NCI-H1105 treated with DMSO at 0.1 percent for 48 hours (cell line): ENCODE measurements around the gene FKBP4.

Source experiments
- DNase-seq: peaks from one replicate; lab custom pipeline; 2025; lab: John Stamatoyannopoulos, UW

The FKBP4 gene

GRCh38 chr12:2783936-2784600, 10.7 kb upstream of the FKBP4 start:
- DNase-seq: peak; percentile 71

GRCh38 chr12:2785017-2785416, 9.8 kb upstream of the FKBP4 start:
- DNase-seq: no peak

GRCh38 chr12:2791089-2791488, 3.7 kb upstream of the FKBP4 start:
- DNase-seq: no peak

DNA sequence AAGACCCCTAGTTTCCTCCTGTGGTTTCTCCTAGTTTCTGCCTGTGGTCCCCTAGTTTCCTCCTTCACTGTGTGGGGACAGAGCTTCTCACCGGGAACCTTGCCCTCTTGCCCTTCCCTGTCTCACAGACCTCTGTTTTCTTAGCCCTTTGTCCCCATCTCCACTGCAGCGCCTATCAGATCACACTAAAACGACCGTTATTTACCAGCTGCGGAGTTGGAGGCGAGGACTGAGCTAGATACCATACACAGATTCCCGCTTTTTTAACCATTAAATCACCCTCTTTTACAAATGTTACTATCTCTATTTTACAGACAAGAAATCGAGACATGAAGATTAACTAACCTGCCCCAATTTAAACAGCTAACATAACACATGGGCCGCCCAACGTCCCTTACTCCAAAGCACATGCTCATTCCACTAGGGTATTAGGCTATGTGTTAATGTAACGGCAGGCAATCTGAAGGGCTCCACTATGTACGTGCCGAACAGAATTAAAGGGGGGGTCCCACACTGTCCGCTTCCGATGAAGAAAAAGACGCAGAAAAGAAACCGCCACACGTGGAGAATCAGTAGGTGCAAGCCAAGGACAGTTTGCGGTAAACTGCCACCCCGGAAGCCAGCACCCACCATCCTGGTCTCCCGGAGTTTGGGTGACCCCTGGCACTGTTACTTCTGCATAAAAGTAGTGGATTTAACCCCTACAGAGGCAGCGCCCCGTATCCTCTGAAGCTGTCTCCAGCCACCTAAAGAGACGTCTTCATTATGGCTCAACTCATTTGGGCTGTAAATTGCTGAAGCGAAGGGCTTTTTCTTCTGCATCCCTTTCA, 1.9 kb upstream of the FKBP4 start:
- DNase-seq: no peak

DNA sequence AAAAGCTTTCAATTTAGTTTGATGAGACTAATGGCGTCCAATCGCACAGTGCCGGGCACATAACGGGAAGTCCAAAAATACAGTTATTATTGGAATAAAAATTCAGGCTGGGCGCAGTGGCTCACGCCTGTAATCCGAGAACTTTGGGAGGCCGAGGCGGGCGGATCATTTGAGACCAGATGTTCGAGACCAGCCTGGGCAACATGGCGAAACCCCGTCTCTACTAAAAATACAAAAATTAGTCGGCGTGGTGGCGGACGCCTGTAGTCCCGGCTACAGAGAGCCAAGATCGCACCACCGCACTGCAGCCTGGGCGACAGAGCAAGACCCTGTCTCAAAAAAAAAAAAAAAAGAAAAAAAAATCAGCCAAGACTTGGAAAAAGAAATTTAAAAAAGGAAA, 1.2 kb upstream of the FKBP4 start:
- DNase-seq: no peak

DNA sequence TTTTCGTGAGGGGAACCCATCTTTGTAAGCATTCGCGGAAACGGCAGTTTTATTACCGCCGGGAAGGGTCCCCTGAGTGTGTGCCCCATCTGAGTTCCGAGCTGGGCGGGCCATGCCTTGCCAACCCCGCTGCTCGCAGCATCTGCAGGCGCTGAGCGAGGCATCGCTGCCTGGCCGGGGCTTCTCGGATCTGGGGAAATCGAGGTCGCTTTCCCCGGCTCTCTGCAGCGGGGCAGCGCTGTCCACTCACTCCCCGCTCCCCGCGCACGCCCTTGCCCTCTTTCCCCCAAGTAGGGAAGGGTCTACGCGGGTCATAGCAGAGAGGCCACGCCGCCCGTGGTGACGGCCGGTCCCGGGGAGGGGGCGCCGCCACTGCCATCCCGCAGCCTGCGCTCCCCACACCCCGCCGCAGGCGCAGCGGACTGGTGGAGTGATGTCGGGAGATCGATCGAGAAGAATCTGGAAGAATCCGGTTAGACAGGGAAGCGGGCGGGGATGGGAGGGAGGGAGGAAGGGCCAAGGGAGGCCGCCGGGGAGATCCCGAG, 507 bp upstream of the FKBP4 start:
- DNase-seq: no peak

DNA sequence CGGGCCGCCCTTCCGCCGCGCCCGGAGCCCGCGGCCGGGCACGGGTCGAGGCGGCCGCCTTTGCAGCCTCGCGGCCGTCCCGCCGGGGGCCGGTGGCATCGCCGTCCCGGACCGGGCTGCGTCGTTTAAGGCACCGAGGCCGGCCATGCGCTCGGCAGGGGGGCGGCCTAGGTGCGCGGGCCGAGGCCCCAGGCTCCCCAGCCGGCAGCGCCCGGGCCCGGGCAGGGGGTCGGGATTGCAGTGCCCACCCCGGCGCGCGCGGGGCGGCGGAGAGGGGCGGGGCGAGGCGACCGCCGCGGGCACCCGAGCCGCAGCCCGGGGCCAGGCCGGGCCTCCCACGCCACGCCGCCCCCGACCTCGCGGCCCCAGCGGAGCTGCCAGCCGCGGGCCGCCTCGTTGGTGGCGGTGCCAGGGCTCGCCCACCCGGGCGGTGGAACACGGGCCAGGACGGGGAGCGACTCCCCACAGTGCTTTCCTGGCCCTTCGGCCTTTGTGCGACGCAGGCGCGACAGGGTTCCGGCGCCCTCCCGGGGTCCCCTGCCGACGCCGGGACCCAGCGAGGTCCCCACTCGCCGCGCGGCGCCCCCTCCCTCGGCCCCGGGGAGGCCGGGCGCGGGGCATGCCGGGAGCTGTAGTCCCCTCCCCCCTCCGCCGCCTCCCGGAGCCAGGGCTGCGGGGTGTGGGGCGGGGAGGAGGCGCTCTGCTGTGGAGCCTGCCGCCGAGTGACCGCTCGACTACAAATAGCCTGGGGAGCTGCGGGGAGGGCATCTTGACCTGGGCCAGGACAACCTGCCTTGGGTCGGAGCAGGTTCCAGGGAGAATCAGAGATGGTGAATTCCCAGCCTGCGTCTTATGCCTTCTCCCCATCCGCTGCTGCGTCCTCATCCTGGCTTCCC, 769 bp downstream of the FKBP4 start:
- peak; percentile 58 for DNase-seq

- DNase-seq: peak; percentile 49
Measured at GRCh38 chr12:2796187-2796666, 1.5 kb downstream of the FKBP4 start.

- no peak for DNase-seq
Measured at GRCh38 chr12:2797721-2798418, 3.1 kb downstream of the FKBP4 start.

DNA sequence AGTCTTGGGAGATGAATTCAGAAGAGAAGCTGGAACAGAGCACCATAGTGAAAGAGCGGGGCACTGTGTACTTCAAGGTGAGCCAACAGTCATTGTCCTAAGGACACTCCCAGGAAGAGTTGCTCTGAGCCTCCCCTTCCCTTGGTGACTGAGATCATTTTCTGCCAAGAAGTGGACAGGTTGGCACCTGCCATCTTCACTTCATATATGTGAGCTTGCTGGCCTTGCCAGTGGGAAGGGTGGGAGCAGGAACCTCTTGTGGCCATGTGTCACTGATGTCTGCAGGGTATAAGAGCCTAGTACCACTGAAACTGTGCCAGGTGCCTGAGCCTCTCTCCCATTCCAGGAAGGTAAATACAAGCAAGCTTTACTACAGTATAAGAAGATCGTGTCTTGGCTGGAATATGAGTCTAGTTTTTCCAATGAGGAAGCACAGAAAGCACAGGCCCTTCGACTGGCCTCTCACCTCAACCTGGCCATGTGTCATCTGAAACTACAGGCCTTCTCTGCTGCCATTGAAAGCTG, 5.3 kb downstream of the FKBP4 start:
- no peak for DNase-seq

DNA sequence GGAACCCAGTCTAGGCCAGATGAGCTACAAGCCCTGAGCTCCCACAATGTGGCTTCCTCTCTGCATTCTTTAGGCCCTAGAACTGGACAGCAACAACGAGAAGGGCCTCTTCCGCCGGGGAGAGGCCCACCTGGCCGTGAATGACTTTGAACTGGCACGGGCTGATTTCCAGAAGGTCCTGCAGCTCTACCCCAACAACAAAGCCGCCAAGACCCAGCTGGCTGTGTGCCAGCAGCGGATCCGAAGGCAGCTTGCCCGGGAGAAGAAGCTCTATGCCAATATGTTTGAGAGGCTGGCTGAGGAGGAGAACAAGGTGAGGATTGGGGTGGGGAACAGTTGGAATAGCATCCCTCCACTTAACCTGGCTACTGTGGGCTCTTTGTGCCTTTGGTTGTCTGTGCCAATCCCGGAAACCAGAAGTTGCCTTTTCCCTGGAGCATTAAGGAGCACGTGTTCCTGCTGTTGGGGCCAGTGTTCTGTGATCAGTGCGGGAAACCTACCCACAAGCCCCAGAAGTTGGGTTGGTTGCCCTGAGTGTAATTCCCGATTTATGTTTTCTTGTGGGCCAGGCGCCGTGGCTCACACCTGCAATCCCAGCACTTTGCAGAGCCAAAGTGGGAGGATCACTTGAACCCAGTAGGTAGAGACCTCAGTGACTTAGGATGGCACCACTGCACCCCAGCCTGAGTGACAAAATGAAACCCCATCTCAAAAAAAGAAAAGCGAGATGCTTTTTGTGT, 6.4 kb downstream of the FKBP4 start:
- DNase-seq: no peak

GRCh38 chr12:2803635-2804392, 9.0 kb downstream of the FKBP4 start:
- DNase-seq: no peak

GRCh38 chr12:2804393-2805142, 9.8 kb downstream of the FKBP4 start:
- no peak for DNase-seq

DNA sequence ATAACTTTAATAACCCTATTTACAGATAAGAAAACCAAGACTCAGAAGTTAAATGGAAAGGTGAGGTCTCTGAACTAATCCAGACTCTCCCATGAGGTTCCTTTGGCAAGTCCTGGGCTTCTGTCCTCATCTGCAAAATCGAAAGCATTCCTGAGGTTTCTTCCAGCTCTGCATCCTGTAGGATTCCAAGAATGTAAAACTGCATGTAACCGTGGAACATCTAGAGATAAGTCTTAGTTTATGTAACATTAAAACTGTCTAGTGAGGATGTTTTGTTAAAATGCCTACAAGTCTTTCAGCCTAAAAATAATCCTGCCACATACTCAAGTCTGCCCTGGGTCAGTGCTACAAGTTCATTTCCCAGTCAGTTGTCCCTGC, 10.4 kb downstream of the FKBP4 start:
- DNase-seq: no peak

- no peak for DNase-seq
Measured at GRCh38 chr12:2806700-2807099, 11.9 kb downstream of the FKBP4 start.

GRCh38 chr12:2811801-2812200, 17.0 kb downstream of the FKBP4 start:
- DNase-seq: no peak

DNA sequence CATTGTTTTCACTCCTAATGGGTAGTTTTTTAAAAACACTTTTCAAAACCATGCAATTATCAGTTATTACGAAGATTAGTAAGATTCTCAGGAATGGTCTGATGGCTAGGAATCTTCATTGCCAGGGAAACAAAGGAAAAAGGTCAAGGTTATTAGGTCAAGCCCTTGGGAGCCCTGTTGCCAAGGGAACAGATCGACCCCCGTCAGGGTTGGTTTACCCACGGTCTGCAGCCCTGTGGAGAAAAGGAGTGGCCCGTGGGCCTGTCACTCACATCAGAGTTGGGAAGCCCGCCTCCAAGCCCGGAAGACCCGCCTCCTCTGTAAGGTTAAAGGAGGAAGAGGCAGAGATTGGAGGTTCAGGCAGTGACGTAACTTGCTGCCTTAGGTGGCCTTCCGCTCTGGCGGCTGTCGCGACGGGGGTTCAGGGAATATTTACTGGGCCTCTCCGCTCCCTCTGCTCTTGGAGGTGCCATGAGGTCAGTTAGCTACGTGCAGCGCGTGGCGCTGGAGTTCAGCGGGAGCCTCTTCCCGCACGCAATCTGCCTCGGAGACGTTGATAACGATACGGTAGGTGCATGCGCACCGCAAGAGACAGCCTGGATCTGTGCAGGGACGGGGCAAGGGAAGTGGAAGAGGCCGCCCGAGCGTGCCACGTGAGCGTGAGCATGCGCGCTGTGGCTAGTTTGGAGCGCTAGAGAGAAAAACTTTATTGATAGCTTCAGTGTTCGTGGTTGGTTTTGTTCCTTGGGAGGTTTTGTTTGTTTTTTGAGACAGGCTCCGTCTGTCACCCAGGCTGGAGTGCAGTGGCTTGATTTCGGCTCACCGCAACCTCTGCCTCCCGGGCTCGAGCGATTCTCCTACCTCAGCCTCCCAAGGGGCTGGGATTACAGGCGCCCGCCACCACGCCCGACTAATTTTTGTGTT, 17.8 kb downstream of the FKBP4 start, which contains the start of gene ITFG2:
TSS of gene ITFG2 (plus strand) at position 379 of the 924 bp plus-strand sequence. CDS start at position 472, 93 bp downstream.
- DNase-seq: peak; percentile 99
